Neural cell (in vitro differentiated cells): ENCODE measurements around the gene TNFRSF14.

Experiments used
- EP300 ChIP-seq: fragments of 450-650 bp; conservative IDR thresholded peaks from 2 replicates; pipeline ENCODE4 v1.6.1; 2014; ENCODE audit warnings: antibody characterized with exemption, mild to moderate bottlenecking, moderate library complexity; ENCODE audit not compliant: poor library complexity, severe bottlenecking
- EZH2 ChIP-seq: fragments of 200-600, 300-800 bp; shearing (Covaris generic), sonication (generic); IDR thresholded peaks from 2 replicates; pipeline ENCODE4 v1.6.1; 2014; ENCODE audit warnings: antibody characterized with exemption, low read length, borderline replicate concordance, mild to moderate bottlenecking; ENCODE audit not compliant: insufficient read depth, poor library complexity, severe bottlenecking
- MXI1 ChIP-seq: fragments of 450-650 bp; conservative IDR thresholded peaks from 2 replicates; pipeline ENCODE4 v1.6.1; 2014; ENCODE audit warnings: antibody characterized with exemption, mild to moderate bottlenecking; ENCODE audit not compliant: poor library complexity, severe bottlenecking
- POLR2AphosphoS5 ChIP-seq: IDR thresholded peaks from 2 replicates; pipeline ENCODE4 v1.6.1; 2012
- RAD21 ChIP-seq: fragments of 450-650 bp; conservative IDR thresholded peaks from 2 replicates; pipeline ENCODE4 v1.6.1; 2014; ENCODE audit warnings: antibody characterized with exemption, mild to moderate bottlenecking, moderate library complexity
- TF ChIP-seq, protein P1 (sequence below): fragments of 450-650 bp; IDR thresholded peaks from 2 replicates; pipeline ENCODE4 v1.5.1; 2014; ENCODE audit warnings: antibody characterized with exemption, mild to moderate bottlenecking, moderate library complexity; ENCODE audit not compliant: poor library complexity, severe bottlenecking
- TF ChIP-seq, protein P2 (sequence below): IDR thresholded peaks from 2 replicates; pipeline ENCODE4 v1.6.1; 2012; ENCODE audit warnings: borderline replicate concordance

DNA sequence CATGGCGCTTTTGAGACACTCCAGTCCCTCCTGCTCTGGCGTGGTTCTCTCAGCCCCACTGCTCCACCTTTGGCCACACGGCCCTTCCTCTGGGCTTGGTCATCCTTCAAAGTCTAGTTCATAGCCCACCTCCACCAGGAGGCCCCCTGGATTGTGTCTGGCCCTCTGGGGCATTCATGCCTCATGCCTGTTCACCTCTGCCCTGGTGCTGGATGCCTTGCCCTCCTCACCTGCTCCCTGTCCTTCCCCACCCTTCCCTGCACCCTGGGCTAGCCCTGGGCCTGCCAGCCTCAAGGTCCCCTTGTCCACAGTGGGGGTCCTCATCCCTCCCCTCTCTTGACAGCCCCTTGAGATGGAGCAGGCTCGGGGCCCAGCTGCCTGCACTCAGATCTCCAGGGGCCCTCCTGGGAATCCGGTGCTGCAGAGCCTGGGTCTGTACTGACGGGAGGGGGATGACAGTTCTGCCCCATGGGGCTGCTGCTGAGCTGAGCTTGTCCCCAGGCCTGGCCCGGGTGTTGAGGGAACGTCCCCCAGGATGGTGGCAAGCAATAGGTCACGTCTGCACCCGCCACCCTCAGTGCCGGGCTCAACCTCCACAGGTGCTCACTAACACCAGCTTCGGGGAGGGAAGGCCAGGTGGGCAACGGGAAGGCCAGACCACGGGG is 48.8 kb downstream of the TNFRSF14 start:
- TF ChIP-seq, protein P1, sequence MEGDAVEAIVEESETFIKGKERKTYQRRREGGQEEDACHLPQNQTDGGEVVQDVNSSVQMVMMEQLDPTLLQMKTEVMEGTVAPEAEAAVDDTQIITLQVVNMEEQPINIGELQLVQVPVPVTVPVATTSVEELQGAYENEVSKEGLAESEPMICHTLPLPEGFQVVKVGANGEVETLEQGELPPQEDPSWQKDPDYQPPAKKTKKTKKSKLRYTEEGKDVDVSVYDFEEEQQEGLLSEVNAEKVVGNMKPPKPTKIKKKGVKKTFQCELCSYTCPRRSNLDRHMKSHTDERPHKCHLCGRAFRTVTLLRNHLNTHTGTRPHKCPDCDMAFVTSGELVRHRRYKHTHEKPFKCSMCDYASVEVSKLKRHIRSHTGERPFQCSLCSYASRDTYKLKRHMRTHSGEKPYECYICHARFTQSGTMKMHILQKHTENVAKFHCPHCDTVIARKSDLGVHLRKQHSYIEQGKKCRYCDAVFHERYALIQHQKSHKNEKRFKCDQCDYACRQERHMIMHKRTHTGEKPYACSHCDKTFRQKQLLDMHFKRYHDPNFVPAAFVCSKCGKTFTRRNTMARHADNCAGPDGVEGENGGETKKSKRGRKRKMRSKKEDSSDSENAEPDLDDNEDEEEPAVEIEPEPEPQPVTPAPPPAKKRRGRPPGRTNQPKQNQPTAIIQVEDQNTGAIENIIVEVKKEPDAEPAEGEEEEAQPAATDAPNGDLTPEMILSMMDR = no peak
- TF ChIP-seq EZH2 (no peak), EP300 (no peak), MXI1 (no peak), POLR2AphosphoS5 (no peak), RAD21 (no peak)
- TF ChIP-seq, protein P2, sequence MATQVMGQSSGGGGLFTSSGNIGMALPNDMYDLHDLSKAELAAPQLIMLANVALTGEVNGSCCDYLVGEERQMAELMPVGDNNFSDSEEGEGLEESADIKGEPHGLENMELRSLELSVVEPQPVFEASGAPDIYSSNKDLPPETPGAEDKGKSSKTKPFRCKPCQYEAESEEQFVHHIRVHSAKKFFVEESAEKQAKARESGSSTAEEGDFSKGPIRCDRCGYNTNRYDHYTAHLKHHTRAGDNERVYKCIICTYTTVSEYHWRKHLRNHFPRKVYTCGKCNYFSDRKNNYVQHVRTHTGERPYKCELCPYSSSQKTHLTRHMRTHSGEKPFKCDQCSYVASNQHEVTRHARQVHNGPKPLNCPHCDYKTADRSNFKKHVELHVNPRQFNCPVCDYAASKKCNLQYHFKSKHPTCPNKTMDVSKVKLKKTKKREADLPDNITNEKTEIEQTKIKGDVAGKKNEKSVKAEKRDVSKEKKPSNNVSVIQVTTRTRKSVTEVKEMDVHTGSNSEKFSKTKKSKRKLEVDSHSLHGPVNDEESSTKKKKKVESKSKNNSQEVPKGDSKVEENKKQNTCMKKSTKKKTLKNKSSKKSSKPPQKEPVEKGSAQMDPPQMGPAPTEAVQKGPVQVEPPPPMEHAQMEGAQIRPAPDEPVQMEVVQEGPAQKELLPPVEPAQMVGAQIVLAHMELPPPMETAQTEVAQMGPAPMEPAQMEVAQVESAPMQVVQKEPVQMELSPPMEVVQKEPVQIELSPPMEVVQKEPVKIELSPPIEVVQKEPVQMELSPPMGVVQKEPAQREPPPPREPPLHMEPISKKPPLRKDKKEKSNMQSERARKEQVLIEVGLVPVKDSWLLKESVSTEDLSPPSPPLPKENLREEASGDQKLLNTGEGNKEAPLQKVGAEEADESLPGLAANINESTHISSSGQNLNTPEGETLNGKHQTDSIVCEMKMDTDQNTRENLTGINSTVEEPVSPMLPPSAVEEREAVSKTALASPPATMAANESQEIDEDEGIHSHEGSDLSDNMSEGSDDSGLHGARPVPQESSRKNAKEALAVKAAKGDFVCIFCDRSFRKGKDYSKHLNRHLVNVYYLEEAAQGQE = no peak
